B cell (primary cell): Measurements from ENCODE around the gene HENMT1.

Source experiments
- EZH2 ChIP-seq: IDR thresholded peaks from 2 replicates; pipeline ENCODE4 v1.6.1; 2012; ENCODE audit warnings: borderline replicate concordance, low read depth, mild to moderate bottlenecking, moderate library complexity, low read length; ENCODE audit not compliant: insufficient read depth, poor library complexity, severe bottlenecking
- TF ChIP-seq, protein P1 (sequence below): fragments of 200-600 bp; IDR thresholded peaks from one replicate; pipeline ENCODE4 v1.8.0; 2022; ENCODE audit warnings: antibody characterized with exemption, mild to moderate bottlenecking

- no peak for TF ChIP-seq EZH2
- TF ChIP-seq, protein P1, sequence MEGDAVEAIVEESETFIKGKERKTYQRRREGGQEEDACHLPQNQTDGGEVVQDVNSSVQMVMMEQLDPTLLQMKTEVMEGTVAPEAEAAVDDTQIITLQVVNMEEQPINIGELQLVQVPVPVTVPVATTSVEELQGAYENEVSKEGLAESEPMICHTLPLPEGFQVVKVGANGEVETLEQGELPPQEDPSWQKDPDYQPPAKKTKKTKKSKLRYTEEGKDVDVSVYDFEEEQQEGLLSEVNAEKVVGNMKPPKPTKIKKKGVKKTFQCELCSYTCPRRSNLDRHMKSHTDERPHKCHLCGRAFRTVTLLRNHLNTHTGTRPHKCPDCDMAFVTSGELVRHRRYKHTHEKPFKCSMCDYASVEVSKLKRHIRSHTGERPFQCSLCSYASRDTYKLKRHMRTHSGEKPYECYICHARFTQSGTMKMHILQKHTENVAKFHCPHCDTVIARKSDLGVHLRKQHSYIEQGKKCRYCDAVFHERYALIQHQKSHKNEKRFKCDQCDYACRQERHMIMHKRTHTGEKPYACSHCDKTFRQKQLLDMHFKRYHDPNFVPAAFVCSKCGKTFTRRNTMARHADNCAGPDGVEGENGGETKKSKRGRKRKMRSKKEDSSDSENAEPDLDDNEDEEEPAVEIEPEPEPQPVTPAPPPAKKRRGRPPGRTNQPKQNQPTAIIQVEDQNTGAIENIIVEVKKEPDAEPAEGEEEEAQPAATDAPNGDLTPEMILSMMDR = no peak
Measured at GRCh38 chr1:108627256-108627655, 33.6 kb downstream of the HENMT1 start.
